ENCODE measurements around the gene OPA1.

- TF ChIP-seq CTCF (conservative IDR thresholded peaks at IDR 0.05; ENCODE audit: low read length) (no peak), EZH2phosphoT487 (IDR thresholded peaks at IDR 0.05; ENCODE audit: borderline replicate concordance) (no peak)
Observed at GRCh38 chr3:193637831-193638230, 44.8 kb downstream of the OPA1 start.
